Retinal pigment epithelial cell (primary cell): Measurements from ENCODE around the gene PFN2.

Experiments
- DNase-seq: peaks from one replicate; pipeline ENCODE4 v3.0.0-alpha.2; 2010; ENCODE audit warnings: low read depth
- H3K4me3 ChIP-seq: 2 replicates; pipeline ENCODE4 v1.5.1; 2011; ENCODE audit warnings: mild to moderate bottlenecking, low read length, control low read depth, moderate library complexity
- CTCF ChIP-seq: conservative IDR thresholded peaks from 2 replicates; pipeline ENCODE4 v1.5.1; 2011; ENCODE audit warnings: low read depth, low read length, control low read depth, inconsistent platforms

The PFN2 gene

GRCh38 chr3:149970716-149971402 lies at the start of gene PFN2:
Gene PFN2, minus strand, starts transcription at chr3:149970895. Its CDS starts 39 bp downstream, at chr3:149970856.
- peak within 1 kb of the TSS; percentile 84 for H3K4me3 ChIP-seq
- no peak for TF ChIP-seq CTCF
- DNase-seq, result peak; percentile 22

GRCh38 chr3:150015901-150016300 lies 45.2 kb upstream of the PFN2 start:
- TF ChIP-seq CTCF, result no peak
- DNase-seq, result no peak

GRCh38 chr3:150014782-150015181 lies 44.1 kb upstream of the PFN2 start:
- no peak for DNase-seq
- TF ChIP-seq CTCF, result no peak
- no peak overlapping the region for H3K4me3 ChIP-seq

More at GRCh38 chr3:150015901-150016300, 45.2 kb upstream of the PFN2 start:
- no peak overlapping the region for H3K4me3 ChIP-seq

GRCh38 chr3:150013801-150014200 lies 43.1 kb upstream of the PFN2 start:
- DNase-seq, result no peak
- TF ChIP-seq CTCF, result no peak
- no peak overlapping the region for H3K4me3 ChIP-seq

GRCh38 chr3:150006794-150007193 lies 36.1 kb upstream of the PFN2 start:
- no peak for TF ChIP-seq CTCF
- DNase-seq, result no peak
- H3K4me3 ChIP-seq, result no peak overlapping the region

GRCh38 chr3:150005243-150006112 lies 34.8 kb upstream of the PFN2 start:
- no peak overlapping the region for H3K4me3 ChIP-seq
- no peak for TF ChIP-seq CTCF
- no peak for DNase-seq
